Fibroblast of pulmonary artery (primary cell): ENCODE results near the gene MCF2.
A peak's percentile ranks its signal among the peaks of the same experiment; 100 is the strongest.
"Not testable (repeated sequence)": the region's sequence is repeated elsewhere in the genome, so short reads cannot be mapped to it uniquely, and the experiment has no call there.

Experiments used
- DNase-seq: peaks from one replicate; pipeline ENCODE4 v3.0.0-alpha.2; 2010; ENCODE audit warnings: low read depth
- H3K4me3 ChIP-seq: replicated peaks from 2 replicates; pipeline ENCODE4 v1.5.1; 2011; ENCODE audit warnings: low read depth, mild to moderate bottlenecking, control low read depth, low read length, moderate library complexity
- TF ChIP-seq, protein P1 (sequence below): IDR thresholded peaks from 2 replicates; pipeline ENCODE4 v1.5.1; 2011; ENCODE audit warnings: mild to moderate bottlenecking, control low read depth, low read length, inconsistent platforms; ENCODE audit errors: missing control alignments

MCF2 gene

DNA sequence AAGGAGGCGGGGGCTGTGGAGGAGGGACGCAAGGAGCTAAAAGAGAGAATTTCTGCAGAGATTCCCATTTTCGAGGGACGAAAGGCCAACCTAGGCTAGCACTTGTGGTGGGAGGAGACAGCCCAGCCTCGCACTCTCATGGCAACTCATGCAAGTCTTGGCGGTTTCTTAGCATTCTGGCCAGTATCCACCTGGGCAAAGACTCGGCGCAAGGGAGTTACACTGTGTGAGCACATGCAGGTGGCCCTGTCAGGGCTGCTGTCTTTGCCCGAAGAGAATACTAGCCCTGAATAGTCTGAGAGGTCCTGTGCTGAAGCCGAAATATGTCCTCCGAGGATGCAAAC, 15.5 kb downstream of the MCF2 start:
- TF ChIP-seq, protein P1, sequence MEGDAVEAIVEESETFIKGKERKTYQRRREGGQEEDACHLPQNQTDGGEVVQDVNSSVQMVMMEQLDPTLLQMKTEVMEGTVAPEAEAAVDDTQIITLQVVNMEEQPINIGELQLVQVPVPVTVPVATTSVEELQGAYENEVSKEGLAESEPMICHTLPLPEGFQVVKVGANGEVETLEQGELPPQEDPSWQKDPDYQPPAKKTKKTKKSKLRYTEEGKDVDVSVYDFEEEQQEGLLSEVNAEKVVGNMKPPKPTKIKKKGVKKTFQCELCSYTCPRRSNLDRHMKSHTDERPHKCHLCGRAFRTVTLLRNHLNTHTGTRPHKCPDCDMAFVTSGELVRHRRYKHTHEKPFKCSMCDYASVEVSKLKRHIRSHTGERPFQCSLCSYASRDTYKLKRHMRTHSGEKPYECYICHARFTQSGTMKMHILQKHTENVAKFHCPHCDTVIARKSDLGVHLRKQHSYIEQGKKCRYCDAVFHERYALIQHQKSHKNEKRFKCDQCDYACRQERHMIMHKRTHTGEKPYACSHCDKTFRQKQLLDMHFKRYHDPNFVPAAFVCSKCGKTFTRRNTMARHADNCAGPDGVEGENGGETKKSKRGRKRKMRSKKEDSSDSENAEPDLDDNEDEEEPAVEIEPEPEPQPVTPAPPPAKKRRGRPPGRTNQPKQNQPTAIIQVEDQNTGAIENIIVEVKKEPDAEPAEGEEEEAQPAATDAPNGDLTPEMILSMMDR = no peak
- no peak for DNase-seq
- peak overlapping the region; percentile 19 for H3K4me3 ChIP-seq

GRCh38 chrX:139691843-139692505, 16.0 kb downstream of the MCF2 start:
- TF ChIP-seq, protein P1 = no peak
- DNase-seq = no peak
- H3K4me3 ChIP-seq = peak overlapping the region; percentile 19

- peak overlapping the region; percentile 19 for H3K4me3 ChIP-seq
- TF ChIP-seq, protein P1 = no peak
- peak; percentile 2 for DNase-seq
Observed at GRCh38 chrX:139691493-139691842, 16.5 kb downstream of the MCF2 start.

- not testable (repeated sequence) for DNase-seq, H3K4me3 ChIP-seq
Observed at GRCh38 chrX:139685175-139685574, 22.8 kb downstream of the MCF2 start.

GRCh38 chrX:139680356-139680755, 27.6 kb downstream of the MCF2 start:
- TF ChIP-seq, protein P1 = no peak

GRCh38 chrX:139647597-139647996, 60.4 kb downstream of the MCF2 start:
- TF ChIP-seq, protein P1 = no peak
- no peak for DNase-seq
- H3K4me3 ChIP-seq = no peak overlapping the region

More at GRCh38 chrX:139680356-139680755, 27.6 kb downstream of the MCF2 start:
- no peak overlapping the region for H3K4me3 ChIP-seq
- DNase-seq = no peak

GRCh38 chrX:139642241-139642927, 65.6 kb downstream of the MCF2 start:
- TF ChIP-seq, protein P1 = no peak
- no peak for DNase-seq
- no peak overlapping the region for H3K4me3 ChIP-seq
